ENCODE results near the gene UCN.
"Not testable (repeated sequence)": the region's sequence is repeated elsewhere in the genome, so short reads cannot be mapped to it uniquely, and the experiment has no call there.

The UCN gene

DNA sequence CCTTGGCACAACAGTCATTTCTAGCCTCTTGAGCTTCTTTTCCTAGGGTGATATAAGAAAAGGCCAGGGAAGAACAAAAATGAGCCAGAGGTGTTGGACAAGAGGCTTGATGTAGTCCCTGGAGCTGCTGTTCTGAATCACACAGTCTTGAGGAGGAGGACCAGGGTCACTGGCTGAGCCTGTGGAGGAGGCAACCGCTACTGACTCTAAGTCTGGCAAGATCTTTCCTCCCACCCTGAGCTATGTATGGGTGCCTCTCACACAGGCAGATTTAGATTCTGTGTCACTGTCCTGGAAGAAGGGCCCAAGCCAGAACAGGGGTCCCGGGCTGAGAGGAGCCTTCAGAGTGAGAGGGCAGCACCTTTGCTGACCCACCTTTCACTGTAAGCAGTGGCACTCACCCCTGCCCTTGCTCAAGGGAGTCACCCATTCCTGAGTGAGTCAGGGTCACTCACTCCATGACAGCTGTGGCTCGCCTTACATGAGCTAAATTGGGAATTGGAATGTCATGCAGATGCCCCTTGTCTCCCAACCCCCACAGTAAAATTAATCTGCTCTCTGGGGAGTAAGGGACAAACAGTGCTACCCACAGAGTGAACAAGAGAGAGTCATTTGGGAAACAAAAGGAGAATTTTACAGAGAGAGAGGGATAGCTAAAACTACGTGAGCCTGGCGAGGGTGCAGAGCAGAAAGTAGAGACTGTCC is 26.2 kb downstream of the UCN start, which contains the start of gene TRIM54:
Gene TRIM54, plus strand, starts transcription at position 575 of the 705 bp plus-strand sequence. CDS start 303 bp downstream, outside the sequence.
- Histone ChIP-seq H3K36me3 (ENCODE audit: control insufficient read depth, insufficient read depth, low read length, severe bottlenecking) (no peaks in the 10 kb centered on the region), H3K4me3 (ENCODE audit: low read length) (no peak within 1 kb of the TSS), H3K9me3 (ENCODE audit: control insufficient read depth, low read length) (no peaks in the 10 kb centered on the region), H3K9ac (ENCODE audit: low read length) (no peak within 1 kb of the TSS), H3K4me1 (ENCODE audit: control insufficient read depth, insufficient read depth, low read length) (peaks cover 9% of the 10 kb centered on the region), H3K27me3 (replicated peaks; ENCODE audit: control insufficient read depth, insufficient read depth, low read length) (peaks cover 30% of the 10 kb centered on the region)
- peak; percentile 28 for DNase-seq (ENCODE audit: low read depth)

DNA sequence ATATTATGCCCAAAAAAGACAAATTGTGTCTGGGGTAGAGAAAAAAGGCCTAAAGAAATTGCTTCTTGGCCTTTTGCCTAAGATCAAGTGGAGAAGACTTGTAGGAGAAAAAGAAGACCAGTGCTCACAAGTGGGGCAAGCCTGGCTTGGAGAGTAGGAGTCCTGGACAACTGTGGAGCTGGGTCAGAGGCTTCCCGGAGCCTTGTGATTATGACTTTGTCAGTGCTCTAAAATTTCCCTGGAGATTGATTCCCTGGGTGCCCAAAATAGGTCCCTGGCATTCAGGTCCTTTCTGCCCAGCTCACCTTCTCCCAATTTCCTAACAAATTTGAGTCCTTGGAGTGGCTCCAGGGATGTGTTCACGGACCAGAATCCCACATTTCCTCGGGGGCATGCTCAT is 26.8 kb downstream of the UCN start:
- H3K27me3 ChIP-seq (replicated peaks; ENCODE audit: control insufficient read depth, insufficient read depth, low read length) = peaks cover 29% of the 10 kb centered on the region
- H3K4me1 ChIP-seq (ENCODE audit: control insufficient read depth, insufficient read depth, low read length) = peaks cover 9% of the 10 kb centered on the region
- H3K36me3 ChIP-seq (ENCODE audit: control insufficient read depth, insufficient read depth, low read length, severe bottlenecking) = no peaks in the 10 kb centered on the region
- no peak overlapping the region for H3K9ac ChIP-seq (ENCODE audit: low read length)
- DNase-seq (ENCODE audit: low read depth) = no peak
- H3K4me3 ChIP-seq (ENCODE audit: low read length) = no peak overlapping the region
- H3K9me3 ChIP-seq (ENCODE audit: control insufficient read depth, low read length) = no peaks in the 10 kb centered on the region

DNA sequence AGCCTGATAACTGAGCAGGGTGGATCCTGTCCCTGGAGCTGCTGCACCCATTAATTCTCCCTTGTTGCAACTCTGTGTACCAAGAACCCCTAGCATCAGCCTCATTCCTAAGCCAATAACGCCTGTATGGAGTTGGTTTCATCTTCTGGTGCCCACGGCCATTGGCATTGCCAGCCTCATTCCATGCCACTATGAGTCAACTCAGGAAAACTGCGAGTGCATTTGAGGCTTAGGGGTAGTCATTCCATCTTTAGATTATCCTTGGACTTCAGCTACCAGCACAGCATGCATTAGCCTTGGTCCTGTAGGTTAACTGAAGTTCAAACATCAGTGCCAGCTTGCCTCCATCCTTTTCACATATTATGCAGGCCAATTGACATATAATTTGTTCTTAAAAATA is 27.4 kb downstream of the UCN start:
- Histone ChIP-seq H3K9ac (ENCODE audit: low read length) (no peak overlapping the region), H3K9me3 (ENCODE audit: control insufficient read depth, low read length) (no peaks in the 10 kb centered on the region), H3K27me3 (replicated peaks; ENCODE audit: control insufficient read depth, insufficient read depth, low read length) (peaks cover 30% of the 10 kb centered on the region), H3K4me1 (ENCODE audit: control insufficient read depth, insufficient read depth, low read length) (peaks cover 9% of the 10 kb centered on the region), H3K36me3 (ENCODE audit: control insufficient read depth, insufficient read depth, low read length, severe bottlenecking) (no peaks in the 10 kb centered on the region), H3K4me3 (ENCODE audit: low read length) (no peak overlapping the region)
- no peak for DNase-seq (ENCODE audit: low read depth)

DNA sequence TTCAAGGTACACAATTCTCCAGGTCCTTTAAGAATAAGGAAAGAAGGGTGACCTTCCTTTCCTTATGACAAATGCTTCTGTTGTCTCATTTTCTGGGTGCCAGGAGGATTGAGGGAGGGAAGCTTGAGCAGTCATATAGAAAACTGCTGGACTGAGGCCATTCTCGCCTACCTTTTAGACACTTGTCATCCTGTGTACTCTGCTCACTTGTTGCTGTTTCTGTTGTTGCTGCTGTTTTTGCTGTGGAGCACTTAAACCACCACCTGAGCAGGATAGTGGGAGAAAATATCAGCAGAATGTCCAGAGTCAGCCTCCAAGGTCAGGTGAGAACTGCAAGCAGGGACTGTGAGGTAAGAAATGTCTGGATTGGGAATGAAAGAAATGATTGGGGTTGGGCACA is 30.2 kb downstream of the UCN start:
- no peak overlapping the region for H3K4me3 ChIP-seq (ENCODE audit: low read length)
- H3K27me3 ChIP-seq (replicated peaks; ENCODE audit: control insufficient read depth, insufficient read depth, low read length) = peaks cover 36% of the 10 kb centered on the region
- no peaks in the 10 kb centered on the region for H3K9me3 ChIP-seq (ENCODE audit: control insufficient read depth, low read length)

DNA sequence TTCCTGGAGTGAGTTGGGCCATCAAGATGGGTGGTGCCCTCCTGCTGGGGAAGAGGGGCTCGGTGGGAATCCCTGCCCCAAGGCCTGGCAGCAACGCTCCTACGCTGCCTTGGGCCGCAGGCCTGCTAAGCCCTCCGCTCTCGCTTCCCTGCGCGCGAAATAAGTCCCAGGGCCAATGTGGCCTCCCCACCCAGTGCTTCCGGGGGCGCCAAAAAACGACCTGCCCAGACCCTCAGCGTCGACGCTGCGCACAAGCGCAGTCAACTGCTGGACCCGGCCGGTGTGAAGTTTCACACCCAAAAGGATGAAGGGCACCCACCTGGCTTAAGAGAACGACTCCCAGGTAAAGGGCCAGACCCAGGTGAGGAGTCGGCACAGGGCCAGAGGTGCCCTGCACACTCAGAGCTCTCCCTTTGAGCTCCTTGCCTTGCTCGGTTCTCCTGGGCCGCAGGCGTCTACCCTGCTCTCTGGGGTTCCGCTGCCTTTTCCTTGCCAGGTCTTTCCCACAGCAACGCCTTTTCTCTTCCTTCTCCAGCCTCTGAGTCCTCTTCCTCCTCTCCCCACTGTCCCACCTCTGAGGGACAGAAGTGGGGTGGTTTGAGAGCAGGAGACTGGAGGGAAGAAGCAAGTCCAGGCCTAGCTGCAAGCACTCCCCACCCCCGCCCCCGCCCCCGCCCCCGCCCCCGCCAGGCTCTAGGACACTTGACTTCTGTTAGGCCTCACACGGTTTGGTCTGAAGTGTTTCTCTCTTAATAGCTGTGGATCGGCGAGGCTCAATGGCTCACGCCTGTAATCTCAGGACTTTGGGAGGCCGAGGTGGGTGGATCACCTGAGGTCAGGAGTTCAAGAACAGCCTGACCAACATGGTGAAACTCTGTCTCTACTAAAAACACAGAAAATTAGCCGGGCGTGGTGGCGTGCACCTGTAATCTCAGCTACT is 32.8 kb downstream of the UCN start, which contains the start of gene DNAJC5G:
Gene DNAJC5G, plus strand, starts transcription at position 223 of the 940 bp plus-strand sequence. CDS start 1,296 bp downstream, outside the sequence.
- H3K9ac ChIP-seq (ENCODE audit: low read length) = no peak within 1 kb of the TSS
- peaks cover 38% of the 10 kb centered on the region for H3K27me3 ChIP-seq (replicated peaks; ENCODE audit: control insufficient read depth, insufficient read depth, low read length)
- no peak for DNase-seq (ENCODE audit: low read depth)
- no peaks in the 10 kb centered on the region for H3K36me3 ChIP-seq (ENCODE audit: control insufficient read depth, insufficient read depth, low read length, severe bottlenecking)
- H3K4me1 ChIP-seq (ENCODE audit: control insufficient read depth, insufficient read depth, low read length) = no peaks in the 10 kb centered on the region
- no peaks in the 10 kb centered on the region for H3K9me3 ChIP-seq (ENCODE audit: control insufficient read depth, low read length)
- H3K4me3 ChIP-seq (ENCODE audit: low read length) = no peak within 1 kb of the TSS

More for the DNA sequence above, 30.2 kb downstream of the UCN start:
- H3K9ac ChIP-seq (ENCODE audit: low read length) = no peak overlapping the region
- H3K4me1 ChIP-seq (ENCODE audit: control insufficient read depth, insufficient read depth, low read length) = peaks cover 9% of the 10 kb centered on the region
- no peaks in the 10 kb centered on the region for H3K36me3 ChIP-seq (ENCODE audit: control insufficient read depth, insufficient read depth, low read length, severe bottlenecking)
- DNase-seq (ENCODE audit: low read depth) = no peak

DNA sequence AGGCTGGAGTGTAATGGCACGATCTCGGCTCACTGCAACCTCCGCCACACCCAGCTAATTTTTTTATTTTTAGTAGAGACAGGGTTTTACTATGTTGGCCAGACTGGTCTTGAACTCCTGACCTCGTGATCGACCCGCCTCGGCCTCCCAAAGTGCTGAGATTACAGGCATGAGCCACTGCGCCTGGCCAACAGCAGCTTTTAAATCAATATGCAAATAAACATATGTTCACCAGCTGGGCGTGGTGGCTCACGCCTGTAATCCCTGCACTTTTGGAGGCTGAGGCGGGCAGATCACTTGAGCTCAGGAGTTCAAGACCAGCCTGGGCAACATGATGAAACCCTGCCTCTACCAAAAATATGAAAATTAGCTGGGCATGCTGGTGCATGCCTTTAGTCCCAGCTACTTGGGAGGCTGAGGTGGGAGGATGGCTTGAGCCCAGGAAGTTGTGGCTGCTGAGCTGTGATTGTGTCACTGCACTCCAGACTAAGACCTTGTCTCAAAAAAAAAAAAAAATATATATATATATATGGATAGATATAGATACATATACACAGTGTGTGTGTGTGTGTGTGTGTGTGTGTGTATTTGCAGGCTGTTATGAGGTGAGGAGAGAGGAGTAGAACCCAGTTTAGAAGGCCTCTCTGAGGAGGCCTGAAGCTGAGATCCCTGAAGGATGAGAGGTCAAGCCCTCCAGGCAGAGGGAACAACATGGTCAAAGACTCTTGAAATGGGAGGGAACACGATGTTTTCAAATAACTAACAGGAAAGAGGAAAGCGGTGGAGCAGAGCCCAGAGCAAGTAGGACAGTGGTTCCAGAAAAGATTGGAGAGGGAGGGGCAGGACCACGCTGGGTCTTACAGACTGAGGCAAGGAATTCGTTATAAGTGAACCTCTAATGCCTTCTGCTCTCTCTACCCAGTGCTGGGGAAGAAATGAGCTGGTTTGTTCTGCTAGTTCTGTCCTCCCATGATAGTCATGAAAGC is 35.4 kb downstream of the UCN start:
- H3K27me3 ChIP-seq (replicated peaks; ENCODE audit: control insufficient read depth, insufficient read depth, low read length) = peaks cover 41% of the 10 kb centered on the region
- not testable (repeated sequence) for DNase-seq (ENCODE audit: low read depth); H3K36me3 ChIP-seq (ENCODE audit: control insufficient read depth, insufficient read depth, low read length, severe bottlenecking); H3K4me3 ChIP-seq (ENCODE audit: low read length); H3K4me1 ChIP-seq (ENCODE audit: control insufficient read depth, insufficient read depth, low read length); H3K9me3 ChIP-seq (ENCODE audit: control insufficient read depth, low read length); H3K9ac ChIP-seq (ENCODE audit: low read length)

DNA sequence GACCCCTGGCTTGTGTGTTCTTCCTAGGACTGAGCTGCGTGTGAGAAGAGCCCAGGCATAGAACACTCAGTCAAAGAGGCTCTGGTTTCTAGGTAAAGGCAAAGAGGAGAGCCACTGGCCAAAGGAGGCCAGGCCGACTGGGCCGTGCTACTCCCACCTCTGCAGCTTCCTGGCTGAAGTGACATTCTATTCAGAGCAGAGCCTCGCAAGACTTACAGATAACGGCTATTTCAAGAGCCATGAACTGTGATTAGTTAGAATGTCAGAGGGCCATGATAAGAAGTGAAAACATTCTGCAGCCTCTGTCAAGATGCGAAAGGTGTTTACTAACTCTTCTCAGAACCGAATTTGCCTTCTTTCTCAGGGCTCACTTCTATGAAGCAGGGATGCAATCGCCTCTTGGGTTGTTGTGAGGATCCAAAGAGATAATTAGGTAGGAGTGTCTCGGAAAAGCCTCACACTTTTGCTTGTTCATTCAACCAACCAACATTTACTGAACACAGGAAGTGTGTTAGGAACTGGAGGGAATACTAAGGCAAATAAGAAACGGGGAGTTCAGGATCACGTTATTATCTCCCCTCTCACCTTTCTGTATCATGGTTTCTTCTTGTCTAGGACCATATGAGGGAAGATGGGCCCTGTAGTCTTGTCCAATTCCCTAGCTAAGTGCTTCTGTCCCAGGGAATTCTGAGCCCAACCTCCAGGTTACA is 36.5 kb downstream of the UCN start:
- H3K9me3 ChIP-seq (ENCODE audit: control insufficient read depth, low read length) = no peaks in the 10 kb centered on the region
- H3K4me1 ChIP-seq (ENCODE audit: control insufficient read depth, insufficient read depth, low read length) = no peaks in the 10 kb centered on the region
- no peaks in the 10 kb centered on the region for H3K36me3 ChIP-seq (ENCODE audit: control insufficient read depth, insufficient read depth, low read length, severe bottlenecking)
- H3K9ac ChIP-seq (ENCODE audit: low read length) = no peak overlapping the region
- no peak overlapping the region for H3K4me3 ChIP-seq (ENCODE audit: low read length)
- DNase-seq (ENCODE audit: low read depth) = no peak
- peaks cover 35% of the 10 kb centered on the region for H3K27me3 ChIP-seq (replicated peaks; ENCODE audit: control insufficient read depth, insufficient read depth, low read length)

DNA sequence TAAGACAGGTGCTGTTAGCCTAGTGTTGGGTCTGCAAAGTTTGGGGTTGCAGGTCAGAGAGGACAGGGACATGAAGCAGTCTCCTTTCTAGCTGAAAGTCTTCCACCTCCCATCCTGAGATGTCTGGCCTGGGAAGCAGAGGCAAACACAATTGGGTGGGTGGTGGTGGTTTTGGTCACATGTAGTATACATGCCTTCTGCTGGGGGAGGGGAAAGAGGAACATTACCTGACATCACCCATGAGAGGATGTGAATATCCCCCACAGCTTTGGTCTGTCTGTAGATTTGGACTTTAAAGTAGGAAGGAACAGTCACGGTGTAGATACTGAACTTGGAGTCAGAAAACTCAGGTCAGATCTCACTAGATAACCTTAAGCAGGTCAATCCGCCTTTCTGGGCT is 37.6 kb downstream of the UCN start:
- Histone ChIP-seq H3K9ac (ENCODE audit: low read length) (no peak overlapping the region), H3K27me3 (replicated peaks; ENCODE audit: control insufficient read depth, insufficient read depth, low read length) (peaks cover 39% of the 10 kb centered on the region), H3K9me3 (ENCODE audit: control insufficient read depth, low read length) (no peaks in the 10 kb centered on the region), H3K4me3 (ENCODE audit: low read length) (no peak overlapping the region), H3K4me1 (ENCODE audit: control insufficient read depth, insufficient read depth, low read length) (no peaks in the 10 kb centered on the region), H3K36me3 (ENCODE audit: control insufficient read depth, insufficient read depth, low read length, severe bottlenecking) (no peaks in the 10 kb centered on the region)
- DNase-seq (ENCODE audit: low read depth) = no peak

DNA sequence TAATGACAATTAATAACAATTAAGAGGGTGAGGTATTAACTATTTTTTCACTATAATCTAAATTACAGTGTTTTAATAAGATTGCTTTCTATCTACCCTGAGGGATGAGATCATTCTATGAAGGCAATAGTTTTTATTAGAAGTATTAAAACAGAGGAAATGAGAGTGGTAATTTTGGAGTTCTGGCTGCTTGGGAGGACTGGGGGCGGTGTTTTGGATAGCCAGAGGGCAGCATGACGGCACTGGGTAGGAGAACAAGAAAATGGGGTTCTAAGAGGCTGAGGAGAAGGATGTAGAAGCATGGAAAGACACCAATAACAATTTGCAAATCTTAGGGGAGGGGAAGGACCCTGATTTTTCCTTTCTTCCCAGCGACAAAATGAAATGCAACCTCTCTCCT is 38.1 kb downstream of the UCN start:
- Histone ChIP-seq H3K36me3 (ENCODE audit: control insufficient read depth, insufficient read depth, low read length, severe bottlenecking) (no peaks in the 10 kb centered on the region), H3K4me3 (ENCODE audit: low read length) (no peak overlapping the region), H3K27me3 (replicated peaks; ENCODE audit: control insufficient read depth, insufficient read depth, low read length) (peaks cover 39% of the 10 kb centered on the region), H3K9me3 (ENCODE audit: control insufficient read depth, low read length) (no peaks in the 10 kb centered on the region), H3K9ac (ENCODE audit: low read length) (no peak overlapping the region), H3K4me1 (ENCODE audit: control insufficient read depth, insufficient read depth, low read length) (no peaks in the 10 kb centered on the region)
- no peak for DNase-seq (ENCODE audit: low read depth)

DNA sequence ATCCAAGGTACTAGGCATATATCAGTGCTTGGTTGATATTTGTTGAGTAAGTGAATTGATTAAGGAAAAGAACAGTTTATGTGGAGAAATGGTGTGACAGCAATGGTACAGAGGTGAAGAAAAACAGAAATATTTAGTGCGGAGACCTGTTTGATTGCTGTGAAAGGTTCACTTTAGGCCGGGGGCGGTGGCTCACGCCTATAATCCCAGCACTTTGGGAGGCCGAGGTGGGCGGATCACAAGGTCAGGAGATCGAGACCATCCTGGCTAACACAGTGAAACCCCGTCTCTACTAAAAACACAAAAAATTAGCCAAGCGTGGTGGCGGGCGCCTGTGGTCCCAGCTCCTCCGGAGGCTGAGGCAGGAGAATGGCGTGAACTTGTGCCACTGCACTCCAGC is 39.9 kb downstream of the UCN start:
- H3K4me3 ChIP-seq (ENCODE audit: low read length); H3K9me3 ChIP-seq (ENCODE audit: control insufficient read depth, low read length); DNase-seq (ENCODE audit: low read depth); H3K9ac ChIP-seq (ENCODE audit: low read length); H3K4me1 ChIP-seq (ENCODE audit: control insufficient read depth, insufficient read depth, low read length); H3K36me3 ChIP-seq (ENCODE audit: control insufficient read depth, insufficient read depth, low read length, severe bottlenecking): not testable (repeated sequence)
- peaks cover 51% of the 10 kb centered on the region for H3K27me3 ChIP-seq (replicated peaks; ENCODE audit: control insufficient read depth, insufficient read depth, low read length)

All from adipocyte (in vitro differentiated cells).